NOMO-1 (cell line): ENCODE data around the gene RAB9B.

Experiments
- DNase-seq, 2 experiments: peaks; one replicate each; lab custom pipeline; 2025; ENCODE audit not compliant: unreplicated experiment in 2 of 2; lab: John Stamatoyannopoulos, UW

Gene RAB9B

GRCh38 chrX:103773445-103773844 is 58.6 kb downstream of the RAB9B start:
- DNase-seq, result no peak
